Type B pancreatic cell (in vitro differentiated cells): ENCODE measurements around the gene PLA2G15. TPM values are rescaled to one million over a fixed set of nuclear protein-coding genes. Genes with fewer than 3 reads are reported as not detected.

Experiments
- DNase-seq: peaks from one replicate; pipeline ENCODE4 v3.0.0; 2021; ENCODE audit warnings: mixed read lengths; ENCODE audit not compliant: unreplicated experiment; ENCODE audit errors: extremely low spot score
- H3K27ac Mint-ChIP-seq: 2 replicates; pipeline ENCODE4 v1.8.0; 2021; ENCODE audit warnings: mild to moderate bottlenecking, mixed read lengths
- H3K27me3 Mint-ChIP-seq: 2 replicates; pipeline ENCODE4 v1.8.0; 2021; ENCODE audit warnings: mixed read lengths
- H3K36me3 Mint-ChIP-seq: 2 replicates; pipeline ENCODE4 v1.8.0; 2021; ENCODE audit warnings: mixed read lengths
- H3K4me1 Mint-ChIP-seq: one replicate; pipeline ENCODE4 v1.8.0; 2021; ENCODE audit warnings: mixed read lengths; ENCODE audit not compliant: unreplicated experiment
- H3K4me3 Mint-ChIP-seq: 2 replicates; pipeline ENCODE4 v1.8.0; 2021; ENCODE audit warnings: mild to moderate bottlenecking, mixed read lengths
- H3K9me3 Mint-ChIP-seq: 2 replicates; pipeline ENCODE4 v1.8.0; 2021; ENCODE audit warnings: mixed read lengths
- CTCF ChIP-seq: fragments of 200-600 bp; sonication (generic); conservative IDR thresholded peaks from 2 replicates; pipeline ENCODE4 v1.5.0; 2021; ENCODE audit warnings: antibody characterized with exemption, mild to moderate bottlenecking
- long read RNA-seq: library from polyadenylated mRNA; unstranded; transcript quantifications from one replicate; pipeline ENCODE4 v2.0.0, GENCODE V29; 2020
- total RNA-seq: library from RNA; stranded (reverse); gene quantifications from 2 replicates; pipeline ENCODE4 v1.2.1, GENCODE V29; 2021; ENCODE audit warnings: low replicate concordance

Gene PLA2G15
- 20.1 and 22.1 TPM in 2 replicates for total RNA-seq
- long read RNA-seq, transcript PLA2G15-201 (6 exons, 2,727 nt) = major isoform, 41 of 49 reads
- long read RNA-seq, partial matches to known transcripts = 1 of 49 reads
- long read RNA-seq, other reads (novel, unspliced or antisense) = 5 of 49 reads

GRCh38 chr16:68244903-68245853 lies at the start of gene PLA2G15:
TSS of gene PLA2G15 (plus strand) at chr16:68245373. CDS start at chr16:68245427, 54 bp downstream.
- Mint-ChIP-seq H3K4me1 (peaks cover 5% of the 10 kb centered on the region), H3K27me3 (no peaks in the 10 kb centered on the region), H3K27ac (peak within 1 kb of the TSS; percentile 89), H3K4me3 (peak within 1 kb of the TSS; percentile 99), H3K36me3 (no peaks in the 10 kb centered on the region), H3K9me3 (no peaks in the 10 kb centered on the region)
- peak; percentile 96 for DNase-seq
- TF ChIP-seq CTCF = no peak

GRCh38 chr16:68197250-68197649 lies 47.9 kb upstream of the PLA2G15 start:
- Mint-ChIP-seq H3K27me3 (no peaks in the 10 kb centered on the region), H3K9me3 (no peaks in the 10 kb centered on the region), H3K36me3 (peaks cover 13% of the 10 kb centered on the region), H3K4me3 (no peak overlapping the region), H3K27ac (no peak overlapping the region), H3K4me1 (peaks cover 6% of the 10 kb centered on the region)
- no peak for DNase-seq
- TF ChIP-seq CTCF = no peak

- no peak for DNase-seq
- Mint-ChIP-seq H3K4me3 (no peak overlapping the region), H3K4me1 (peaks cover 6% of the 10 kb centered on the region), H3K27ac (peak overlapping the region; percentile 17), H3K36me3 (peaks cover 9% of the 10 kb centered on the region), H3K9me3 (no peaks in the 10 kb centered on the region), H3K27me3 (no peaks in the 10 kb centered on the region)
- no peak for TF ChIP-seq CTCF
Measured at GRCh38 chr16:68200088-68200783, 44.9 kb upstream of the PLA2G15 start.

GRCh38 chr16:68202091-68202519 lies 43.1 kb upstream of the PLA2G15 start:
- DNase-seq = no peak
- peaks cover 9% of the 10 kb centered on the region for H3K36me3 Mint-ChIP-seq

More at GRCh38 chr16:68202091-68202519, 43.1 kb upstream of the PLA2G15 start:
- no peaks in the 10 kb centered on the region for H3K27me3 Mint-ChIP-seq
- H3K4me1 Mint-ChIP-seq = peaks cover 6% of the 10 kb centered on the region
- no peak overlapping the region for H3K4me3 Mint-ChIP-seq
- no peak for TF ChIP-seq CTCF
- no peak overlapping the region for H3K27ac Mint-ChIP-seq
- no peaks in the 10 kb centered on the region for H3K9me3 Mint-ChIP-seq
